HG02798 (cell line): Measurements from ENCODE around the gene LAG3.

Source experiments
- ATAC-seq: cut with Tn5 transposase; IDR thresholded peaks from one replicate; pipeline ENCODE4 v1.9.1; 2021; ENCODE audit warnings: mild to moderate bottlenecking; ENCODE audit not compliant: unreplicated experiment, poor library complexity

LAG3 gene

GRCh38 chr12:6820166-6820565 is 47.8 kb downstream of the LAG3 start:
- no peak for ATAC-seq

GRCh38 chr12:6821591-6822425 is 49.5 kb downstream of the LAG3 start, which contains the start of gene GPR162:
Gene GPR162, plus strand, starts transcription at chr12:6821821. Its CDS starts 2,078 bp downstream, at chr12:6823899.
- no peak for ATAC-seq

- no peak for ATAC-seq
Measured at GRCh38 chr12:6822426-6823135, 50.3 kb downstream of the LAG3 start.

GRCh38 chr12:6823182-6824084 is 51.1 kb downstream of the LAG3 start:
- no peak for ATAC-seq

GRCh38 chr12:6824085-6824775 is 51.9 kb downstream of the LAG3 start:
- ATAC-seq, result no peak

- no peak for ATAC-seq
Measured at GRCh38 chr12:6824901-6825381, 52.6 kb downstream of the LAG3 start.

- ATAC-seq, result peak; percentile 49
Measured at GRCh38 chr12:6825398-6826124, 53.2 kb downstream of the LAG3 start.

GRCh38 chr12:6826125-6826733 is 53.9 kb downstream of the LAG3 start:
- ATAC-seq, result no peak

- ATAC-seq, result no peak
Measured at GRCh38 chr12:6826734-6827436, 54.6 kb downstream of the LAG3 start.

GRCh38 chr12:6827437-6827911 is 55.2 kb downstream of the LAG3 start:
- ATAC-seq, result no peak
